Esophagus squamous epithelium (tissue), 4 donors: ENCODE measurements around the gene MELK.

Experiments
- POLR2A ChIP-seq, 4 donors: fragments of 450-650 bp; IDR thresholded peaks; one replicate each; pipeline ENCODE4 v1.6.1; 2017; ENCODE audit warnings: antibody characterized with exemption in 4 of 4, mild to moderate bottlenecking in 4 of 4, moderate library complexity in 3 of 4
- TF ChIP-seq, protein P1 (sequence below), 6 experiments: fragments of 450-650 bp in 4 of 6; fragments of 200-600 bp in 2 of 6; sonication (generic) in 2 of 6; IDR thresholded peaks; one replicate each; pipeline ENCODE4 v1.5.1; 2016 to 2019; ENCODE audit warnings: antibody characterized with exemption in 6 of 6, mild to moderate bottlenecking in 4 of 6, moderate library complexity in 4 of 6

DNA sequence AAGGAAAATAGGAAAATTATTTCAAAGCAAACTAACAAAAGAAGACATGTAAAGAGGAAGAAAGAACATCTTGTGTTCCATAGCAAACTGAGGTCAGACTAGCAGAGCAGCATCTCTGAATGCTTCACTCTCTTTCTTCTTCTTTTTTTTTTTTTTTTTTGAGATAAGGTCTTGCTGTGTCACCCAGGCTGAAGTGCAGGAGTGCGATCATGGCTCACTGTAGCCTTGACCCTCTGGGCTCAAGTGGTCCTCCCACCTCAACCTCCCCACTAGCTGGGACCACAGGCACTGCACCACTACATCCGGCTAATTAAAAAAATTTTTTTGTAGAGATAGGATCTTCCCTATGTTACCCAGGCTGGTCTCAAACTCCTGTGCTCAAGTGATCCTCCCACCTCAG is 36.6 kb downstream of the MELK start:
- TF ChIP-seq, protein P1, sequence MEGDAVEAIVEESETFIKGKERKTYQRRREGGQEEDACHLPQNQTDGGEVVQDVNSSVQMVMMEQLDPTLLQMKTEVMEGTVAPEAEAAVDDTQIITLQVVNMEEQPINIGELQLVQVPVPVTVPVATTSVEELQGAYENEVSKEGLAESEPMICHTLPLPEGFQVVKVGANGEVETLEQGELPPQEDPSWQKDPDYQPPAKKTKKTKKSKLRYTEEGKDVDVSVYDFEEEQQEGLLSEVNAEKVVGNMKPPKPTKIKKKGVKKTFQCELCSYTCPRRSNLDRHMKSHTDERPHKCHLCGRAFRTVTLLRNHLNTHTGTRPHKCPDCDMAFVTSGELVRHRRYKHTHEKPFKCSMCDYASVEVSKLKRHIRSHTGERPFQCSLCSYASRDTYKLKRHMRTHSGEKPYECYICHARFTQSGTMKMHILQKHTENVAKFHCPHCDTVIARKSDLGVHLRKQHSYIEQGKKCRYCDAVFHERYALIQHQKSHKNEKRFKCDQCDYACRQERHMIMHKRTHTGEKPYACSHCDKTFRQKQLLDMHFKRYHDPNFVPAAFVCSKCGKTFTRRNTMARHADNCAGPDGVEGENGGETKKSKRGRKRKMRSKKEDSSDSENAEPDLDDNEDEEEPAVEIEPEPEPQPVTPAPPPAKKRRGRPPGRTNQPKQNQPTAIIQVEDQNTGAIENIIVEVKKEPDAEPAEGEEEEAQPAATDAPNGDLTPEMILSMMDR (IDR thresholded peaks at IDR 0.05) = no peak
- TF ChIP-seq POLR2A (IDR thresholded peaks at IDR 0.05) = no peak
